GM19043 (cell line): ENCODE data around the gene MAMLD1.
A peak's percentile ranks its signal among the peaks of the same experiment; 100 is the strongest.

Experiments used
- ATAC-seq: cut with Tn5 transposase; IDR thresholded peaks from one replicate; pipeline ENCODE4 v1.9.1; 2021; ENCODE audit warnings: low read depth; ENCODE audit not compliant: unreplicated experiment

Gene MAMLD1

GRCh38 chrX:150525061-150525919, 162.2 kb downstream of the MAMLD1 start:
- no peak for ATAC-seq

- no peak for ATAC-seq
Observed at GRCh38 chrX:150526692-150527091, 163.6 kb downstream of the MAMLD1 start.

- no peak for ATAC-seq
Observed at GRCh38 chrX:150527108-150527507, 164.0 kb downstream of the MAMLD1 start.

- no peak for ATAC-seq
Observed at GRCh38 chrX:150529587-150529986, 166.5 kb downstream of the MAMLD1 start.

- no peak for ATAC-seq
Observed at GRCh38 chrX:150530821-150531220, 167.7 kb downstream of the MAMLD1 start.

GRCh38 chrX:150531467-150531866, 168.3 kb downstream of the MAMLD1 start:
- no peak for ATAC-seq

GRCh38 chrX:150533863-150534262, 170.7 kb downstream of the MAMLD1 start:
- ATAC-seq, result no peak

GRCh38 chrX:150536455-150537116, 173.5 kb downstream of the MAMLD1 start:
- ATAC-seq, result no peak

GRCh38 chrX:150537851-150538250, 174.7 kb downstream of the MAMLD1 start:
- ATAC-seq, result no peak

GRCh38 chrX:150540965-150541364, 177.8 kb downstream of the MAMLD1 start:
- ATAC-seq, result no peak

GRCh38 chrX:150542846-150543229, 179.7 kb downstream of the MAMLD1 start:
- peak; percentile 25 for ATAC-seq

GRCh38 chrX:150543230-150544155, 180.4 kb downstream of the MAMLD1 start:
- peak; percentile 42 for ATAC-seq

GRCh38 chrX:150544222-150544787, 181.2 kb downstream of the MAMLD1 start:
- ATAC-seq, result no peak

GRCh38 chrX:150544835-150545770, 182.0 kb downstream of the MAMLD1 start:
- no peak for ATAC-seq

GRCh38 chrX:150546711-150547153, 183.6 kb downstream of the MAMLD1 start:
- no peak for ATAC-seq

GRCh38 chrX:150547375-150548115, 184.4 kb downstream of the MAMLD1 start:
- ATAC-seq, result peak; percentile 46

GRCh38 chrX:150548251-150548650, 185.1 kb downstream of the MAMLD1 start:
- ATAC-seq, result no peak

GRCh38 chrX:150548684-150549083, 185.6 kb downstream of the MAMLD1 start:
- ATAC-seq, result no peak

- no peak for ATAC-seq
Observed at GRCh38 chrX:150551963-150552362, 188.8 kb downstream of the MAMLD1 start.
